Measurements from ENCODE around the gene KCNF1. TPM values are rescaled to one million over a fixed set of nuclear protein-coding genes. Genes with fewer than 3 reads are reported as not detected.

KCNF1 gene
- polyA plus RNA-seq, 1 donor from 2014 or later, result 11.4 TPM

GRCh38 chr2:10882568-10882967, 29.2 kb upstream of the KCNF1 start:
- Histone ChIP-seq H3K36me3 (ENCODE audit: insufficient read depth, low read length) (no peaks in the 10 kb centered on the region), H4K20me1 (ENCODE audit: insufficient read depth) (no peaks in the 10 kb centered on the region), H3K4me3 (ENCODE audit: low read length) (no peak overlapping the region), H3K9me3 (ENCODE audit: low read length) (no peaks in the 10 kb centered on the region), H3F3A (ENCODE audit: insufficient read depth, low read length, poor library complexity, severe bottlenecking) (no peaks in the 10 kb centered on the region), H3K9ac (ENCODE audit: low read length) (no peak overlapping the region), H3K9me2 (ENCODE audit: insufficient read depth, low read length) (no peaks in the 10 kb centered on the region), H3K79me2 (replicated peaks; ENCODE audit: insufficient read depth, low read length) (no peaks in the 10 kb centered on the region), H3K27me3 (ENCODE audit: insufficient read depth, low read depth, low read length) (no peaks in the 10 kb centered on the region), H3K27ac (ENCODE audit: low read length) (peak overlapping the region; percentile 76), H2AFZ (ENCODE audit: low read depth, low read length) (no peak overlapping the region), H3K4me2 (ENCODE audit: low read length) (no peak overlapping the region)
- TF ChIP-seq EZH2 (IDR thresholded peaks at IDR 0.05; ENCODE audit: borderline replicate concordance, insufficient read depth, low read length, poor library complexity, severe bottlenecking), result no peak
- TF ChIP-seq CTCF (IDR thresholded peaks at IDR 0.05; ENCODE audit: poor library complexity, severe bottlenecking), result no peak
- no peak for TF ChIP-seq SMC3 (conservative IDR thresholded peaks at IDR 0.05; ENCODE audit: poor library complexity)
- TF ChIP-seq POLR2AphosphoS5 (IDR thresholded peaks at IDR 0.05), result no peak
- TF ChIP-seq EP300 (conservative IDR thresholded peaks at IDR 0.05; ENCODE audit: poor library complexity, severe bottlenecking), result no peak
- TF ChIP-seq TAF1 (IDR thresholded peaks at IDR 0.05; ENCODE audit: low read depth), result no peak
- TF ChIP-seq RAD21 (conservative IDR thresholded peaks at IDR 0.05), result no peak
- TF ChIP-seq MXI1 (conservative IDR thresholded peaks at IDR 0.05; ENCODE audit: poor library complexity, severe bottlenecking), result no peak
- no peak for TF ChIP-seq REST (IDR thresholded peaks at IDR 0.05; ENCODE audit: borderline replicate concordance)

GRCh38 chr2:10883066-10883465, 28.7 kb upstream of the KCNF1 start:
- H3K79me2 ChIP-seq (replicated peaks; ENCODE audit: insufficient read depth, low read length), result no peaks in the 10 kb centered on the region
- no peak overlapping the region for H3K4me2 ChIP-seq (ENCODE audit: low read length)
- peak overlapping the region; percentile 30 for H3K9ac ChIP-seq (ENCODE audit: low read length)
- no peaks in the 10 kb centered on the region for H3F3A ChIP-seq (ENCODE audit: insufficient read depth, low read length, poor library complexity, severe bottlenecking)
- no peaks in the 10 kb centered on the region for H3K9me3 ChIP-seq (ENCODE audit: low read length)
- no peak overlapping the region for H2AFZ ChIP-seq (ENCODE audit: low read depth, low read length)
- peak overlapping the region; percentile 76 for H3K27ac ChIP-seq (ENCODE audit: low read length)
- H3K36me3 ChIP-seq (ENCODE audit: insufficient read depth, low read length), result no peaks in the 10 kb centered on the region
- no peaks in the 10 kb centered on the region for H4K20me1 ChIP-seq (ENCODE audit: insufficient read depth)
- H3K9me2 ChIP-seq (ENCODE audit: insufficient read depth, low read length), result no peaks in the 10 kb centered on the region
- TF ChIP-seq EP300 (conservative IDR thresholded peaks at IDR 0.05; ENCODE audit: poor library complexity, severe bottlenecking), result no peak
- TF ChIP-seq POLR2AphosphoS5 (IDR thresholded peaks at IDR 0.05), result no peak
- no peak for TF ChIP-seq SMC3 (conservative IDR thresholded peaks at IDR 0.05; ENCODE audit: poor library complexity)
- TF ChIP-seq RAD21 (conservative IDR thresholded peaks at IDR 0.05), result no peak
- TF ChIP-seq CTCF (IDR thresholded peaks at IDR 0.05; ENCODE audit: poor library complexity, severe bottlenecking), result no peak
- no peaks in the 10 kb centered on the region for H3K27me3 ChIP-seq (ENCODE audit: insufficient read depth, low read depth, low read length)
- H3K4me3 ChIP-seq (ENCODE audit: low read length), result no peak overlapping the region
